Parathyroid adenoma (tissue), 2 donors: ENCODE results near the gene TCAP.
A peak's percentile ranks its signal among the peaks of the same experiment; 100 is the strongest.

Source experiments
- H2AFZ ChIP-seq: fragments of 300-600 bp; sonication (generic); one replicate; pipeline ENCODE4 v1.7.0; 2017; ENCODE audit warnings: antibody characterized with exemption, mild to moderate bottlenecking
- H3K27ac ChIP-seq: fragments of 300-600 bp; sonication (generic); one replicate; pipeline ENCODE4 v1.7.0; 2017
- H3K27me3 ChIP-seq: fragments of 300-600 bp; sonication (generic); one replicate; pipeline ENCODE4 v1.7.0; 2017; ENCODE audit warnings: low read length; ENCODE audit not compliant: control insufficient read depth, insufficient read depth
- H3K36me3 ChIP-seq: fragments of 300-600 bp; sonication (generic); one replicate; pipeline ENCODE4 v1.7.0; 2017; ENCODE audit warnings: low read length; ENCODE audit not compliant: control insufficient read depth, insufficient read depth
- H3K4me1 ChIP-seq: fragments of 300-600 bp; sonication (generic); one replicate; pipeline ENCODE4 v1.7.0; 2017; ENCODE audit warnings: control low read depth
- H3K4me2 ChIP-seq: fragments of 300-600 bp; sonication (generic); one replicate; pipeline ENCODE4 v1.7.0; 2017; ENCODE audit warnings: low read length
- H3K4me3 ChIP-seq: fragments of 300-600 bp; sonication (generic); one replicate; pipeline ENCODE4 v1.7.0; 2017; ENCODE audit warnings: low read depth, low read length
- H3K79me2 ChIP-seq: fragments of 300-600 bp; sonication (generic); one replicate; pipeline ENCODE4 v1.7.0; 2017; ENCODE audit warnings: control low read depth
- H3K9ac ChIP-seq: fragments of 300-600 bp; sonication (generic); one replicate; pipeline ENCODE4 v1.7.0; 2017; ENCODE audit warnings: mild to moderate bottlenecking
- H3K9me3 ChIP-seq: fragments of 300-600 bp; sonication (generic); one replicate; pipeline ENCODE4 v1.7.0; 2017; ENCODE audit warnings: low read length; ENCODE audit not compliant: control insufficient read depth
- TF ChIP-seq, protein P1 (sequence below): fragments of 300-600 bp; sonication (generic); IDR thresholded peaks from one replicate; pipeline ENCODE4 v1.7.0; 2017; ENCODE audit warnings: antibody characterized with exemption, mild to moderate bottlenecking
- donor health status: primary hyperparathyroidism.

TCAP gene

DNA sequence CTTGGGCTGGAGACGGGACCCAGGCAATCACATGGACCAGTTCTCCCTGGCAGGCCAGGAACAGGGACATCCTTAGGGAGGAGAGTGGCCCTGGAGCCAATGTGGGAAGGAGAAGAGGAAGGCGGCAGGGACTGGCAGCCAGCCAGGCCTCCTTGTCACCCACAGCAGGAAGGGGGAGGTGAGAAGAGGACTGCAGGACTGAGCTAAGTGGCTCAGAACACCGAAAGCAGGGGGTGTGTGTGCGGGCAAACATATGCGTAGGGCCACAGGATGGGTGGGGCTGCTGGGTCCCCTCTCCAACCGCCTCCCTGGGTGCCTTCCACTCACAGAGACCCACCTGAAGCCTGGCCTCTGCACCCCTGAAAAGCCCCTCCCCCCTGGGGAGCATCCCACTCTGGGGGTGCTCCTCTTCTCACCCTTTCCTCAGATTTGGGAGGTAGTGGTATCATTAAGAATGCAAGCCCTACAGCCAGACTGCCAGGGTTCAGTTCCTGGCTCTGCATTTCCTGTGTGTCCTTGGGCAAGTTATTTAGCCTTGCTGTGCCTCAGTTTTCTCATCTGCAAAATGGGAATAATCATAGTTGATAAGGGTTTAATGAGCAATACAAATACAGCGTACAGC lies 11.2 kb downstream of the TCAP start:
- Histone ChIP-seq H3K9ac (no peak overlapping the region), H3K27ac (peak overlapping the region; percentile 91), H3K4me2 (peak overlapping the region; percentile 62), H3K4me3 (no peak overlapping the region), H3K4me1 (peaks cover 47% of the 10 kb centered on the region), H3K36me3 (no peaks in the 10 kb centered on the region), H3K79me2 (no peaks in the 10 kb centered on the region), H3K27me3 (no peaks in the 10 kb centered on the region), H3K9me3 (no peaks in the 10 kb centered on the region), H2AFZ (no peak overlapping the region)
- TF ChIP-seq, protein P1, sequence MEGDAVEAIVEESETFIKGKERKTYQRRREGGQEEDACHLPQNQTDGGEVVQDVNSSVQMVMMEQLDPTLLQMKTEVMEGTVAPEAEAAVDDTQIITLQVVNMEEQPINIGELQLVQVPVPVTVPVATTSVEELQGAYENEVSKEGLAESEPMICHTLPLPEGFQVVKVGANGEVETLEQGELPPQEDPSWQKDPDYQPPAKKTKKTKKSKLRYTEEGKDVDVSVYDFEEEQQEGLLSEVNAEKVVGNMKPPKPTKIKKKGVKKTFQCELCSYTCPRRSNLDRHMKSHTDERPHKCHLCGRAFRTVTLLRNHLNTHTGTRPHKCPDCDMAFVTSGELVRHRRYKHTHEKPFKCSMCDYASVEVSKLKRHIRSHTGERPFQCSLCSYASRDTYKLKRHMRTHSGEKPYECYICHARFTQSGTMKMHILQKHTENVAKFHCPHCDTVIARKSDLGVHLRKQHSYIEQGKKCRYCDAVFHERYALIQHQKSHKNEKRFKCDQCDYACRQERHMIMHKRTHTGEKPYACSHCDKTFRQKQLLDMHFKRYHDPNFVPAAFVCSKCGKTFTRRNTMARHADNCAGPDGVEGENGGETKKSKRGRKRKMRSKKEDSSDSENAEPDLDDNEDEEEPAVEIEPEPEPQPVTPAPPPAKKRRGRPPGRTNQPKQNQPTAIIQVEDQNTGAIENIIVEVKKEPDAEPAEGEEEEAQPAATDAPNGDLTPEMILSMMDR: no peak

- H3K79me2 ChIP-seq: no peaks in the 10 kb centered on the region
- TF ChIP-seq, protein P1: no peak
- peak overlapping the region; percentile 4 for H3K4me3 ChIP-seq
- H3K36me3 ChIP-seq: no peaks in the 10 kb centered on the region
- H3K27me3 ChIP-seq: no peaks in the 10 kb centered on the region
- no peak overlapping the region for H3K9ac ChIP-seq
- H3K9me3 ChIP-seq: no peaks in the 10 kb centered on the region
- H2AFZ ChIP-seq: peak overlapping the region; percentile 49
- peak overlapping the region; percentile 62 for H3K4me2 ChIP-seq
- peaks cover 39% of the 10 kb centered on the region for H3K4me1 ChIP-seq
- H3K27ac ChIP-seq: peak overlapping the region; percentile 91
These were observed 11.9 kb downstream of the TCAP start for GRCh38 chr17:39677072-39677471.

DNA sequence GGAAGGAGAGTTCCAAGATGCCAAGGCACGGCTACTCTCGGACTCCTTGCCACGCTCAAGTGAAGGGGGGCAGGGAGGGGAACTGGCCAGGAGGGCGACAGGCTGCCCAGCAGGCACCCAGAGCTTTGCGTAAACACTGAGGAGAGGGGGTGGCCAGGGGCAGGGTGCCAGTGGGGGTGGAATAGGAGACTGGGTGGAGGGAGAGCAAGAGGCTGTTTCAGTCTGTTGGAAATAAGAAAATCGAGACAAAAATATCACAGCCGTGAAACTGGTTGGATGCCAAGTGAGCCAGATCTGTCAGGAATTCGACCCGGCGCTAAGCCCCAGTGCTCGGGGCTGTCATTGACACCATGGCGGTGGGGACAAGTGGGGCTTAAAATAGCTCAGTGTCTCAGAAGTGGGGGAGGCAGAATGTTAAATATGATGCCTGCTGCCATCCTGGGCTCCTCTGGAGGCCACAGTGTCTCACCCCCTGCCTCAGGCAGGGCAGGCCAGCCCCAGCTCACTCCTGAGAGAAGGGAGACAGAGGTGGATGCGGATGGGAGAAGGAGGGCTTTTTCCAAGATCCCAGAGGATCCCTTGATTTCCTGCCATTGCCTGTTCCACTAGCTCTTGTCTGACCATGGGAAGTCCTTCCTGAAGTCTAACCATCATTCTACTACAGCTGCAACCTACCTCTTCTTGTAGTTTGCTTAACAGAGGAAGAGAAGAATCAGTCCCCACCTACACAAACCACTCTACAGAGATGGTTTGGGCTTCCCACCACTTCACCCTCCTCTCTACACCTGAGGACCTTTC lies 12.6 kb downstream of the TCAP start:
- Histone ChIP-seq H3K4me2 (peak overlapping the region; percentile 62), H2AFZ (peak overlapping the region; percentile 49), H3K79me2 (no peaks in the 10 kb centered on the region), H3K36me3 (no peaks in the 10 kb centered on the region), H3K9ac (no peak overlapping the region), H3K9me3 (no peaks in the 10 kb centered on the region), H3K27ac (peak overlapping the region; percentile 91), H3K4me1 (peaks cover 38% of the 10 kb centered on the region), H3K27me3 (no peaks in the 10 kb centered on the region), H3K4me3 (peak overlapping the region; percentile 4)
- TF ChIP-seq, protein P1: no peak

DNA sequence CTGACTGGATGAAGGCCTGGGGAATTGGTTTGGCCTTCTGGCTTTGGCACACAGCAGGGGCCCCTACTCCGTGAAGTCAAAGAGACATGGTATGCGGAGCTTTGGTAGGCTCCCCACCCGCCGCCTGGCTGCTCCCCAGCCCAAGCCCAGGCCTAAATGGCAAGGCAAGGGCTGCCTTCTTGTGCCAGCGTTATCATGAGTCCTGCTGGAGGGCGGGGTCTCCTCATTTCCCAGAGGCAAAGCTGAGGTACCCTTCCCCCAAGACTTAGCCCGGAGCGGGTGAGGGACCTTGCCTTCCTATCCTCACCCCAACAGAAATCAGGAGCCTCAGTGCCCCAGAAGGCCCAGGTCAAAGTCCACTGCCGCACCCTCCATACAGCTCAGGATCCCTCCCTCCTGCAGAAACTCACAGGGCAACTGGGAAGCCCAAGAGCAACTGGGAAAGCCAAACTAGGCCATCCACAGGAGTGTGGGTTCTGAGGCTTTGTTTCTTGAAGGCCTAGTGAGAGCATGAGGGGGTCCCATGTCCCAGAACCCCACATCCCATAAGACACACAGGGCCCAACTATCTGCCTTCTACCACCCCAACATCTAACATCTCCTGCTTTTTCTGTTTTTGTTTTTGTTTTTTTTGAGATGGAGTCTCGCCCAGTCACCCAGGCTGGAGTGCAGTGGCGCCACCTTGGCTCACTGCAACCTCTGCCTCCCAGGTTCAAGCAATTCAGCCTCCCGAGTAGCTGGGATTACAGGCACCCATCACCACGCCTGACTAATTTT lies 13.4 kb downstream of the TCAP start:
- Histone ChIP-seq H3K79me2 (no peaks in the 10 kb centered on the region), H3K9ac (no peak overlapping the region), H3K4me3 (peak overlapping the region; percentile 4), H3K36me3 (no peaks in the 10 kb centered on the region), H3K9me3 (no peaks in the 10 kb centered on the region), H3K27me3 (no peaks in the 10 kb centered on the region), H2AFZ (no peak overlapping the region), H3K4me1 (peaks cover 38% of the 10 kb centered on the region), H3K27ac (peak overlapping the region; percentile 91), H3K4me2 (peak overlapping the region; percentile 62)
- TF ChIP-seq, protein P1: no peak
